HG03378 (cell line): ENCODE measurements around the gene MBD4.
A peak's percentile ranks its signal among the peaks of the same experiment; 100 is the strongest.
"Not testable (repeated sequence)": the region's sequence is repeated elsewhere in the genome, so short reads cannot be mapped to it uniquely, and the experiment has no call there.

Source experiments
- ATAC-seq: cut with Tn5 transposase; IDR thresholded peaks from one replicate; pipeline ENCODE4 v1.9.1; 2021; ENCODE audit warnings: mild to moderate bottlenecking, moderate library complexity; ENCODE audit not compliant: unreplicated experiment

The MBD4 gene

DNA sequence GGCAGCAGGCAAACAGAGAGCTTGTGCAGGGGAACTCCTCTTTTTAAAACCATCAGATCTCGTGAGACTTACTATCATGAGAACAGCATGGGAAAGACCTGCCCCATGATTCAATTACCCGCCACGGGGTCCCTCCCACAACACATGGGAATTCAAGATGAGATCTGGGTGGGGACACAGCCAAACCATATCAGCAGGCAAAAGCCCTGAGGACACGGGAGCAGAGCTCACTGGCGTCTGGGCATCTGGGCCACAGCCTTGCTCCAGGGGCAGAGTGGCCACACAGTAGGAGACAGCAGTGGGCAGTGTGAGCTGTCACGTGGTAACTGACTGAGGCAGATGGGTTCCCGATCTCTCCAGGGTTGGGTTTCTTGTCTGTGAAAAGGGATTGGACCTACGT, 54.2 kb downstream of the MBD4 start:
- not testable (repeated sequence) for ATAC-seq

DNA sequence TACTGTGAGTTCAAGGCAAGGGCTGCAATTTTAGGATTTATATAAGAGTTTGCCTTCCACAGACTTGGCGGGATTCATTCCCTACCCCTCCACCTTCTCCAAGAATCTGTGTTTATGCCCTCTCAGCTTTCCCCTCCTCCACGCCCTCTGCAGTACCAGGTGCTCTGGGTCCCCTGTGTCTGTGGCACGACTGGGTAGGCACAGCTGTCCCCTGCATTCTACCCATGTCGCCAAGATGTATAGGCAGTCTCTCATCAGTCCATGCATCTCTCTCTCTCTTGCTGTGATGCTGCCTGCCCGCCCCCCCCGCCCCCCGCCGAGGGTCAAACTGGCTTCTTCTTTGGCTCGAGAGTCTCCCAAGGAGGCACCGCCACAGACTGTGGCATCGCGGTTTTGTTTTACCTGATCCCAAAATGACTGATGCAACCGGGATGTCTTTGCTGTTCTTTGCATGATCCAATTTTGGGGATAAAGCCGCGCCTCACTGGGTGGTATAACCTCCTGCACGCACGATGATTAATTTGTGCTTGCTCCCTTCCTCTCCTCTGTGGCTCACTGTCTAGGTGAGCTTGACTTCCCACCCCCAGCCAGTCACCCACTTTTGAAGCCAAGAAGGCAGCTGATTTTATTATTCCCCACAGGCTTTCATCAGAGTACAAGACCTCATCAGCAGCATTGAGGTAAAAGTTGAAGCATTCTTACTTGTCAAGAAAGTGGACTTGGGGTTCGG, 55.0 kb downstream of the MBD4 start:
- ATAC-seq, result no peak

DNA sequence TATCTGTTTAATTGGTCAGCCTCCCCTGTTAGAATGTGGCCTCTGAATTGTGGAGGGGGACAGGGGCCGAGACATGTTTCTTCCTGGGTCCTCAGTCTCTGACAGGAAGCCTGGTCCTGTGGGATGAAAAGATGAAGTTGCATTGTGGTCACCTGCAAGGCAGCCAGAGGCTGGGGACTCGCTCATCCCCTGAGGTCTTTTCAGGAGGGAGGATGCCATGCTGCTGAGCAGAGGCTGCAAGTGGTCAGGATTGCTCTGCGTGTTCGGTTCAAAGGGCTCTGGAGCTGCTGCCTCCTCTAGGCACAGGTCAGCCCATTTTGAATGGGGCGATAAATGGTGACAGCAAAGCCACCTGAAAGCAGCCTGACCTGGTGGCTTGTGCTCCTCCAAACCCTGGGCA, 55.6 kb downstream of the MBD4 start:
- ATAC-seq, result not testable (repeated sequence)

DNA sequence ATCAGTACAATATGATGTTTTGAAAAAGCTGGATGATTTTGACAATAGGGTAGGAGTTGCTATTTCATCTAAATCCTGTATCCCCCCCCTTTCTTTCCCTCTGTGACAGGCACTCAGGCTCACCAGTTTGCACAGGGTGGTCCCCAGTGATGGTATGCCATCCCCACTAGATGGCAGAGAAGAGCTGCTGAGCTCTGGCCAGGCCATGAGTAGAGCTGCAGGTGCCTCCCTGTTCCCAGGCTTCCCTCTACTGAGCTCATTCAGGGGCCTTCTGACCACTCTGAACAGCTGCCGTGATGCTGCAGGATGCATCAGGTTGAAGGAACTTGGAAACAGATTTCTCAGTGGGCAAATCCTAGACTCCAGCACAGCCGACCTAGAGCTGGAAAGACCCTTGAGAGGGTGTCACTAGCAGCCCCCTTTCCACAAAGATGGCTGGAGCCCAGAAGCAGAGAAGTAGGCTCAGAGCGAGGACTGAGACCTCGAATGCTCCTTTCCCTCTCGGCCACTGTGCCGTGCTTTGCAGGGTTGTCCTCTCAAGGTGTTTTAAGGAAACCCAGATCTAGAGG, 56.4 kb downstream of the MBD4 start:
- ATAC-seq, result peak; percentile 59

DNA sequence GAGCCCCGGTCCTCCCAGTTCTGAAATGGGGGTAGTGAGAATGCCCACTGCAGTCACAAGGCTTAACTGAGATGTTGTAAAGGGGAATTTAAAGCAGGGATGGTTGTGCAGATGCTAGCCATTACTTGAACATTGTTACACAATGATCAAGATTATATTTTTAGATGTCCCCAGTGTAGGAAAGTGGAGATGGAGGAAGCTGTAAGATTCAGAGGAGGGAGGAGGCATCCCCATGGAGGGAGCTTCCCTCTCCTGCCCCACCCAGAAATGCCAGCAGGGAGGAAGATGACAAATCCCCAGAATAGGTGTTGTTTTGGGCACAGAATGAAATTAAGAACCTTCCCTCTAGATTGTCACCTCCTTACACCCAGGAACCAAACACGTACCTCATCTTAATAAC, 57.4 kb downstream of the MBD4 start:
- ATAC-seq, result no peak
